HL-60 (cell line): Measurements from ENCODE around the gene CPED1.

ENCODE experiments used
- CTCF ChIP-seq: IDR thresholded peaks from one replicate; pipeline ENCODE4 v1.5.1; 2011; ENCODE audit warnings: low read length, control low read depth, inconsistent platforms; ENCODE audit not compliant: insufficient read depth
- POLR2AphosphoS5 ChIP-seq: IDR thresholded peaks from 2 replicates; pipeline ENCODE4 v1.6.1; 2012; ENCODE audit warnings: low read depth

- TF ChIP-seq CTCF (no peak), POLR2AphosphoS5 (no peak)
Measured at GRCh38 chr7:120981888-120982615, 6.5 kb upstream of the CPED1 start.
